Hepatocyte (in vitro differentiated cells): ENCODE measurements around the gene N4BP2L2.

Experiments used
- CTCF ChIP-seq: fragments of 200-600 bp; sonication (generic); IDR thresholded peaks from 2 replicates; pipeline ENCODE4 v1.5.1; 2016; ENCODE audit warnings: antibody characterized with exemption, mild to moderate bottlenecking; ENCODE audit not compliant: poor library complexity
- EZH2 ChIP-seq: fragments of 200-600 bp; sonication (generic); IDR thresholded peaks from 2 replicates; pipeline ENCODE4 v1.6.1; 2016; ENCODE audit warnings: antibody characterized with exemption, mild to moderate bottlenecking, borderline replicate concordance

- TF ChIP-seq EZH2 = no peak
- no peak for TF ChIP-seq CTCF
Measured at GRCh38 chr13:32535748-32536147, 2.8 kb downstream of the N4BP2L2 start.
